GM19025 (cell line): ENCODE data around the gene DDRGK1.
"Not testable (repeated sequence)": the region's sequence is repeated elsewhere in the genome, so short reads cannot be mapped to it uniquely, and the experiment has no call there.

ENCODE experiments used
- ATAC-seq: cut with Tn5 transposase; IDR thresholded peaks from one replicate; pipeline ENCODE4 v1.9.1; 2021; ENCODE audit warnings: mild to moderate bottlenecking, low read depth, moderate library complexity; ENCODE audit not compliant: unreplicated experiment

The DDRGK1 gene

GRCh38 chr20:3221398-3222226, 17.1 kb upstream of the DDRGK1 start:
- ATAC-seq: no peak

- no peak for ATAC-seq
These were observed 14.0 kb upstream of the DDRGK1 start for GRCh38 chr20:3218307-3218988.

- not testable (repeated sequence) for ATAC-seq
These were observed 11.0 kb upstream of the DDRGK1 start for GRCh38 chr20:3215359-3215917.

- ATAC-seq: no peak
These were observed 8.7 kb upstream of the DDRGK1 start for GRCh38 chr20:3213226-3213625.

GRCh38 chr20:3210346-3210745, 5.9 kb upstream of the DDRGK1 start:
- no peak for ATAC-seq

- ATAC-seq: no peak
These were observed 5.5 kb upstream of the DDRGK1 start for GRCh38 chr20:3209946-3210317.

GRCh38 chr20:3209257-3209945, 4.9 kb upstream of the DDRGK1 start, which contains the start of gene ITPA:
Gene ITPA (plus strand): TSS chr20:3209498. CDS start chr20:3209552, 54 bp downstream.
- no peak for ATAC-seq

GRCh38 chr20:3208786-3209256, 4.3 kb upstream of the DDRGK1 start:
- no peak for ATAC-seq

- no peak for ATAC-seq
These were observed 963 bp downstream of the DDRGK1 start for GRCh38 chr20:3203315-3204123.

- ATAC-seq: no peak
These were observed 1.5 kb downstream of the DDRGK1 start for GRCh38 chr20:3202965-3203314.

- no peak for ATAC-seq
These were observed 4.3 kb downstream of the DDRGK1 start for GRCh38 chr20:3199976-3200755.

GRCh38 chr20:3199206-3199605, 5.3 kb downstream of the DDRGK1 start:
- ATAC-seq: no peak

- ATAC-seq: no peak
These were observed 8.8 kb downstream of the DDRGK1 start for GRCh38 chr20:3195590-3196237.

GRCh38 chr20:3194617-3195280, 9.7 kb downstream of the DDRGK1 start:
- ATAC-seq: no peak

GRCh38 chr20:3193806-3194616, 10.5 kb downstream of the DDRGK1 start:
- no peak for ATAC-seq

- no peak for ATAC-seq
These were observed 12.1 kb downstream of the DDRGK1 start for GRCh38 chr20:3192226-3193015.

- ATAC-seq: no peak
These were observed 13.8 kb downstream of the DDRGK1 start for GRCh38 chr20:3190681-3191111.
